ENCODE measurements around the gene RBM10. TPM values are rescaled to one million over a fixed set of nuclear protein-coding genes. Genes with fewer than 3 reads are reported as not detected.

Gene RBM10
- total RNA-seq, 1 donor from 2014 or later: 27.4 TPM

- DNase-seq: no peak
These were observed 27.0 kb downstream of the RBM10 start for GRCh38 chrX:47171996-47172395.

GRCh38 chrX:47172549-47172948 is 27.5 kb downstream of the RBM10 start:
- intact Hi-C loops (cut with DNase I): no loop called here
- no peak for DNase-seq
- no peak for ATAC-seq (ENCODE audit: poor library complexity)

More at GRCh38 chrX:47171996-47172395, 27.0 kb downstream of the RBM10 start:
- no peak for ATAC-seq (ENCODE audit: poor library complexity)
- intact Hi-C loops (cut with DNase I): no loop called here

GRCh38 chrX:47172971-47173792 is 28.2 kb downstream of the RBM10 start:
- DNase-seq (no peak), ATAC-seq (ENCODE audit: poor library complexity) (no peak)
- intact Hi-C loops (cut with DNase I): no loop called here

GRCh38 chrX:47174376-47174775 is 29.4 kb downstream of the RBM10 start:
- no peak for ATAC-seq (ENCODE audit: poor library complexity)
- intact Hi-C loops (cut with DNase I): no loop called here
- DNase-seq: no peak

- DNase-seq (no peak), ATAC-seq (ENCODE audit: poor library complexity) (no peak)
- intact Hi-C loops (cut with DNase I): no loop called here
These were observed 30.0 kb downstream of the RBM10 start for GRCh38 chrX:47174846-47175587.

- DNase-seq (no peak), ATAC-seq (ENCODE audit: poor library complexity) (no peak)
- intact Hi-C loops (cut with DNase I): no loop called here
These were observed 30.6 kb downstream of the RBM10 start for GRCh38 chrX:47175588-47175980.

GRCh38 chrX:47176101-47176740 is 31.2 kb downstream of the RBM10 start:
- ATAC-seq (ENCODE audit: poor library complexity) (no peak), DNase-seq (no peak)
- intact Hi-C loops (cut with DNase I): no loop called here

- no peak for ATAC-seq (ENCODE audit: poor library complexity)
- DNase-seq: no peak
- intact Hi-C loops (cut with DNase I): no loop called here
These were observed 32.1 kb downstream of the RBM10 start for GRCh38 chrX:47177079-47177478.

GRCh38 chrX:47178337-47178736 is 33.3 kb downstream of the RBM10 start:
- ATAC-seq (ENCODE audit: poor library complexity) (no peak), DNase-seq (no peak)
- intact Hi-C loops (cut with DNase I): no loop called here

GRCh38 chrX:47179221-47179927 is 34.4 kb downstream of the RBM10 start:
- intact Hi-C loops (cut with DNase I): no loop called here
- ATAC-seq (ENCODE audit: poor library complexity): peak; percentile 91
- peak; percentile 75 for DNase-seq

GRCh38 chrX:47179928-47180255 is 34.9 kb downstream of the RBM10 start:
- intact Hi-C loops (cut with DNase I): no loop called here
- ATAC-seq (ENCODE audit: poor library complexity) (peak; percentile 5), DNase-seq (no peak)

- intact Hi-C loops (cut with DNase I): no loop called here
- ATAC-seq (ENCODE audit: poor library complexity): no peak
- no peak for DNase-seq
These were observed 35.3 kb downstream of the RBM10 start for GRCh38 chrX:47180346-47180745.

GRCh38 chrX:47181301-47181700 is 36.3 kb downstream of the RBM10 start:
- ATAC-seq (ENCODE audit: poor library complexity): no peak
- intact Hi-C loops (cut with DNase I): no loop called here

GRCh38 chrX:47182106-47182700 is 37.2 kb downstream of the RBM10 start:
- intact Hi-C loops (cut with DNase I): no loop called here
- DNase-seq (no peak), ATAC-seq (ENCODE audit: poor library complexity) (no peak)

More at GRCh38 chrX:47181301-47181700, 36.3 kb downstream of the RBM10 start:
- DNase-seq: no peak

GRCh38 chrX:47184486-47184885 is 39.5 kb downstream of the RBM10 start:
- no peak for ATAC-seq (ENCODE audit: poor library complexity)
- intact Hi-C loops (cut with DNase I): no loop called here
- DNase-seq: no peak

GRCh38 chrX:47185241-47185640 is 40.2 kb downstream of the RBM10 start:
- intact Hi-C loops (cut with DNase I): no loop called here
- ATAC-seq (ENCODE audit: poor library complexity) (no peak), DNase-seq (no peak)

- intact Hi-C loops (cut with DNase I): no loop called here
- DNase-seq (no peak), ATAC-seq (ENCODE audit: poor library complexity) (no peak)
These were observed 41.2 kb downstream of the RBM10 start for GRCh38 chrX:47186096-47186740.

- no peak for ATAC-seq (ENCODE audit: poor library complexity)
- intact Hi-C loops (cut with DNase I): no loop called here
- DNase-seq: no peak
These were observed 42.2 kb downstream of the RBM10 start for GRCh38 chrX:47187106-47187677.

Measured in Right ventricle myocardium superior (tissue), 1 donor.